Measurements from ENCODE around the gene MTMR3. TPM values are rescaled to one million over a fixed set of nuclear protein-coding genes. Genes with fewer than 3 reads are reported as not detected.
"Not testable (repeated sequence)": the region's sequence is repeated elsewhere in the genome, so short reads cannot be mapped to it uniquely, and the experiment has no call there.

The MTMR3 gene
- total and polyA plus RNA-seq, 4 donors = 5.3 to 65.3 (median 37.2) TPM

- H3K9me3 ChIP-seq (ENCODE audit: control insufficient read depth, low read length); H3K36me3 ChIP-seq (ENCODE audit: control insufficient read depth in 1 of 2, insufficient read depth in 2 of 2, low read length in 1 of 2); H3K27ac ChIP-seq (ENCODE audit: low read depth in 1 of 2, low read length in 2 of 2); H3K27me3 ChIP-seq (ENCODE audit: control insufficient read depth in 1 of 2, insufficient read depth in 2 of 2, low read length in 1 of 2); H3K4me1 ChIP-seq (ENCODE audit: control insufficient read depth in 1 of 2, insufficient read depth in 2 of 2, low read length in 2 of 2); DNase-seq; H3K4me3 ChIP-seq (ENCODE audit: low read length in 2 of 2); ATAC-seq (ENCODE audit: low FRiP score): not testable (repeated sequence)
- intact Hi-C loops (cut with DNase I) = loop anchor here in 1 of 2 donors (10.0 kb wide), 1 partner anchor 89 kb away; the partner anchor contains the start of gene MTMR3
- 85 to 89% methylated on average over 9 of the region's 9 CpGs for WGBS, 2 donors
These were observed 90.7 kb downstream of the MTMR3 start for GRCh38 chr22:29973680-29974079.

GRCh38 chr22:29975494-29975893, 92.5 kb downstream of the MTMR3 start:
- intact Hi-C loops (cut with DNase I) = loop anchor here in 1 of 2 donors (10.0 kb wide), 1 partner anchor 91 kb away; the partner anchor contains the start of gene MTMR3
- Histone ChIP-seq H3K4me1 (ENCODE audit: control insufficient read depth in 1 of 2, insufficient read depth in 2 of 2, low read length in 2 of 2) (no peaks in the 10 kb centered on the region), H3K9me3 (ENCODE audit: control insufficient read depth, low read length) (no peaks in the 10 kb centered on the region), H3K27ac (ENCODE audit: low read depth in 1 of 2, low read length in 2 of 2) (no peak overlapping the region), H3K4me3 (ENCODE audit: low read length in 2 of 2) (no peak overlapping the region), H3K36me3 (ENCODE audit: control insufficient read depth in 1 of 2, insufficient read depth in 2 of 2, low read length in 1 of 2) (peaks cover 0 to 2% of the 10 kb centered on the region in 2 donors), H3K27me3 (ENCODE audit: control insufficient read depth in 1 of 2, insufficient read depth in 2 of 2, low read length in 1 of 2) (no peaks in the 10 kb centered on the region)
- 94% methylated on average over 7 of the region's 7 CpGs for WGBS, 2 donors
- ATAC-seq (ENCODE audit: low FRiP score) (no peak), DNase-seq (no peak)

- no peaks in the 10 kb centered on the region for H3K9me3 ChIP-seq (ENCODE audit: control insufficient read depth, low read length)
- intact Hi-C loops (cut with DNase I) = loop anchor here in 1 of 2 donors (10.0 kb wide), 1 partner anchor 92 kb away; the partner anchor contains the start of gene MTMR3
- no peak overlapping the region for H3K27ac ChIP-seq (ENCODE audit: low read depth in 1 of 2, low read length in 2 of 2)
- WGBS, 2 donors = 96 to 100% methylated on average over 3 of the region's 3 CpGs
- no peak for DNase-seq
- H3K36me3 ChIP-seq (ENCODE audit: control insufficient read depth in 1 of 2, insufficient read depth in 2 of 2, low read length in 1 of 2) = peaks cover 2 to 3% of the 10 kb centered on the region in 2 donors
- ATAC-seq (ENCODE audit: low FRiP score) = no peak
- H3K4me1 ChIP-seq (ENCODE audit: control insufficient read depth in 1 of 2, insufficient read depth in 2 of 2, low read length in 2 of 2) = no peaks in the 10 kb centered on the region
- no peaks in the 10 kb centered on the region for H3K27me3 ChIP-seq (ENCODE audit: control insufficient read depth in 1 of 2, insufficient read depth in 2 of 2, low read length in 1 of 2)
- H3K4me3 ChIP-seq (ENCODE audit: low read length in 2 of 2) = no peak overlapping the region
These were observed 94.1 kb downstream of the MTMR3 start for GRCh38 chr22:29977107-29977506.

- no peak overlapping the region for H3K4me3 ChIP-seq (ENCODE audit: low read length in 2 of 2)
- H3K4me1 ChIP-seq (ENCODE audit: control insufficient read depth in 1 of 2, insufficient read depth in 2 of 2, low read length in 2 of 2) = no peaks in the 10 kb centered on the region
- H3K9me3 ChIP-seq (ENCODE audit: control insufficient read depth, low read length) = no peaks in the 10 kb centered on the region
- intact Hi-C loops (cut with DNase I) = loop anchor here in 1 of 2 donors (10.0 kb wide), 1 partner anchor 95 kb away; the partner anchor contains the start of gene MTMR3
- 48 to 63% methylated on average over 3 of the region's 3 CpGs for whole genome bisulfite sequencing, 2 donors
- ATAC-seq (ENCODE audit: low FRiP score) (no peak), DNase-seq (no peak)
- H3K27ac ChIP-seq (ENCODE audit: low read depth in 1 of 2, low read length in 2 of 2) = no peak overlapping the region
- no peaks in the 10 kb centered on the region for H3K27me3 ChIP-seq (ENCODE audit: control insufficient read depth in 1 of 2, insufficient read depth in 2 of 2, low read length in 1 of 2)
- peaks cover 2 to 3% of the 10 kb centered on the region in 2 donors for H3K36me3 ChIP-seq (ENCODE audit: control insufficient read depth in 1 of 2, insufficient read depth in 2 of 2, low read length in 1 of 2)
These were observed 96.9 kb downstream of the MTMR3 start for GRCh38 chr22:29979777-29980321.

GRCh38 chr22:29983296-29983917, 100.4 kb downstream of the MTMR3 start:
- intact Hi-C loops (cut with DNase I) = no loop called here
- Histone ChIP-seq H3K4me1 (ENCODE audit: control insufficient read depth in 1 of 2, insufficient read depth in 2 of 2, low read length in 2 of 2) (no peaks in the 10 kb centered on the region), H3K4me3 (ENCODE audit: low read length in 2 of 2) (no peak overlapping the region), H3K9me3 (ENCODE audit: control insufficient read depth, low read length) (no peaks in the 10 kb centered on the region), H3K27me3 (ENCODE audit: control insufficient read depth in 1 of 2, insufficient read depth in 2 of 2, low read length in 1 of 2) (no peaks in the 10 kb centered on the region), H3K36me3 (ENCODE audit: control insufficient read depth in 1 of 2, insufficient read depth in 2 of 2, low read length in 1 of 2) (peaks cover 3 to 7% of the 10 kb centered on the region in 2 donors), H3K27ac (ENCODE audit: low read depth in 1 of 2, low read length in 2 of 2) (no peak overlapping the region)
- 93 to 94% methylated on average over 10 of the region's 10 CpGs for WGBS, 2 donors
- DNase-seq (no peak), ATAC-seq (ENCODE audit: low FRiP score) (no peak)

GRCh38 chr22:29985912-29986311, 102.9 kb downstream of the MTMR3 start:
- DNase-seq (no peak), ATAC-seq (ENCODE audit: low FRiP score) (no peak)
- Histone ChIP-seq H3K9me3 (ENCODE audit: control insufficient read depth, low read length) (no peaks in the 10 kb centered on the region), H3K27me3 (ENCODE audit: control insufficient read depth in 1 of 2, insufficient read depth in 2 of 2, low read length in 1 of 2) (no peaks in the 10 kb centered on the region), H3K36me3 (ENCODE audit: control insufficient read depth in 1 of 2, insufficient read depth in 2 of 2, low read length in 1 of 2) (peaks cover 0 to 6% of the 10 kb centered on the region in 2 donors), H3K4me3 (ENCODE audit: low read length in 2 of 2) (no peak overlapping the region), H3K4me1 (ENCODE audit: control insufficient read depth in 1 of 2, insufficient read depth in 2 of 2, low read length in 2 of 2) (no peaks in the 10 kb centered on the region), H3K27ac (ENCODE audit: low read depth in 1 of 2, low read length in 2 of 2) (no peak overlapping the region)
- intact Hi-C loops (cut with DNase I) = no loop called here
- 73 to 84% methylated on average over 1 of the region's 1 CpG for WGBS, 2 donors

GRCh38 chr22:29987137-29987536, 104.2 kb downstream of the MTMR3 start:
- DNase-seq (peak in 1 of 2 donors; percentile 61), ATAC-seq (ENCODE audit: low FRiP score) (no peak)
- no peaks in the 10 kb centered on the region for H3K9me3 ChIP-seq (ENCODE audit: control insufficient read depth, low read length)
- H3K4me1 ChIP-seq (ENCODE audit: control insufficient read depth in 1 of 2, insufficient read depth in 2 of 2, low read length in 2 of 2) = no peaks in the 10 kb centered on the region
- no peak overlapping the region for H3K4me3 ChIP-seq (ENCODE audit: low read length in 2 of 2)
- 29 to 35% methylated on average over 1 of the region's 1 CpG for WGBS, 2 donors
- intact Hi-C loops (cut with DNase I) = no loop called here
- H3K27ac ChIP-seq (ENCODE audit: low read depth in 1 of 2, low read length in 2 of 2) = no peak overlapping the region
- H3K36me3 ChIP-seq (ENCODE audit: control insufficient read depth in 1 of 2, insufficient read depth in 2 of 2, low read length in 1 of 2) = peaks cover 5 to 6% of the 10 kb centered on the region in 2 donors
- H3K27me3 ChIP-seq (ENCODE audit: control insufficient read depth in 1 of 2, insufficient read depth in 2 of 2, low read length in 1 of 2) = no peaks in the 10 kb centered on the region

- no peak for DNase-seq
- ATAC-seq (ENCODE audit: low FRiP score) = no peak
- no peak overlapping the region for H3K27ac ChIP-seq (ENCODE audit: low read depth in 1 of 2, low read length in 2 of 2)
- H3K4me3 ChIP-seq (ENCODE audit: low read length in 2 of 2) = no peak overlapping the region
- WGBS, 2 donors = 87 to 93% methylated on average over 2 of the region's 2 CpGs
- intact Hi-C loops (cut with DNase I) = no loop called here
- no peaks in the 10 kb centered on the region for H3K9me3 ChIP-seq (ENCODE audit: control insufficient read depth, low read length)
- H3K4me1 ChIP-seq (ENCODE audit: control insufficient read depth in 1 of 2, insufficient read depth in 2 of 2, low read length in 2 of 2) = no peaks in the 10 kb centered on the region
- no peaks in the 10 kb centered on the region for H3K27me3 ChIP-seq (ENCODE audit: control insufficient read depth in 1 of 2, insufficient read depth in 2 of 2, low read length in 1 of 2)
- H3K36me3 ChIP-seq (ENCODE audit: control insufficient read depth in 1 of 2, insufficient read depth in 2 of 2, low read length in 1 of 2) = peaks cover 5 to 9% of the 10 kb centered on the region in 2 donors
These were observed 105.7 kb downstream of the MTMR3 start for GRCh38 chr22:29988719-29989118.

GRCh38 chr22:29989446-29989845, 106.5 kb downstream of the MTMR3 start:
- WGBS, 2 donors = 94 to 95% methylated on average over 6 of the region's 6 CpGs
- Histone ChIP-seq H3K4me3 (ENCODE audit: low read length in 2 of 2) (no peak overlapping the region), H3K9me3 (ENCODE audit: control insufficient read depth, low read length) (no peaks in the 10 kb centered on the region), H3K4me1 (ENCODE audit: control insufficient read depth in 1 of 2, insufficient read depth in 2 of 2, low read length in 2 of 2) (no peaks in the 10 kb centered on the region), H3K27me3 (ENCODE audit: control insufficient read depth in 1 of 2, insufficient read depth in 2 of 2, low read length in 1 of 2) (no peaks in the 10 kb centered on the region), H3K36me3 (ENCODE audit: control insufficient read depth in 1 of 2, insufficient read depth in 2 of 2, low read length in 1 of 2) (peaks cover 5 to 9% of the 10 kb centered on the region in 2 donors), H3K27ac (ENCODE audit: low read depth in 1 of 2, low read length in 2 of 2) (no peak overlapping the region)
- intact Hi-C loops (cut with DNase I) = no loop called here
- ATAC-seq (ENCODE audit: low FRiP score) = no peak
- no peak for DNase-seq

Measured in aorta (tissue), 5 donors.